Caco-2 (cell line): ENCODE measurements around the gene KRT78. TPM values are rescaled to one million over a fixed set of nuclear protein-coding genes. Genes with fewer than 3 reads are reported as not detected.

ENCODE experiments used
- BruUV-seq: library from RNA; stranded (reverse); fragments of 400-500 nt; replicated peaks from 2 replicates; lab custom pipeline; 2021; lab: Mats Ljungman, UMichigan
- CTCF ChIA-PET: fragments of 300-600 bp; sonication (Branson Sonifier 250); formaldehyde crosslinking; loops from one replicate; lab custom pipeline; 2022; ENCODE audit warnings: antibody characterized with exemption; lab: Charles Lee
- POLR2A ChIA-PET: fragments of 300-600 bp; sonication (Branson Sonifier 250); formaldehyde crosslinking; loops from one replicate; lab custom pipeline; 2022; ENCODE audit warnings: antibody characterized with exemption; lab: Charles Lee
- DNase-seq, 2 experiments: peaks; one replicate each; pipeline versions ENCODE4 v3.0.0 to v3.0.0-alpha.2; 2020 to 2022
- H3K27me3 ChIP-seq: replicated peaks from 2 replicates; pipeline ENCODE4 v1.6.0; 2011; ENCODE audit warnings: low read length; ENCODE audit not compliant: control insufficient read depth, insufficient read depth
- H3K36me3 ChIP-seq: 2 replicates; pipeline ENCODE4 v1.5.1; 2011; ENCODE audit warnings: low read length; ENCODE audit not compliant: control insufficient read depth, insufficient read depth
- H3K4me1 ChIP-seq: fragments of 250-450 bp; sonication (Bioruptor Pico); 2 replicates; pipeline ENCODE4 v1.5.1; 2020; ENCODE audit warnings: mild to moderate bottlenecking
- H3K4me3 ChIP-seq: 2 replicates; pipeline ENCODE4 v1.5.1; 2011; ENCODE audit warnings: low read depth, mild to moderate bottlenecking, control low read depth, low read length
- H3K9me3 ChIP-seq: fragments of 250-450 bp; sonication (Bioruptor Pico); 2 replicates; pipeline ENCODE4 v1.5.1; 2020; ENCODE audit warnings: mild to moderate bottlenecking, moderate library complexity
- H3K27ac Mint-ChIP-seq: one replicate; pipeline ENCODE4 v1.8.0; 2022; ENCODE audit warnings: mixed read lengths; ENCODE audit not compliant: unreplicated experiment
- H3K27me3 Mint-ChIP-seq: one replicate; pipeline ENCODE4 v1.8.0; 2022; ENCODE audit warnings: mixed read lengths; ENCODE audit not compliant: insufficient read depth, unreplicated experiment
- H3K36me3 Mint-ChIP-seq: one replicate; pipeline ENCODE4 v1.8.0; 2022; ENCODE audit warnings: mild to moderate bottlenecking, mixed read lengths; ENCODE audit not compliant: insufficient read depth, unreplicated experiment
- H3K4me1 Mint-ChIP-seq: one replicate; pipeline ENCODE4 v1.8.0; 2022; ENCODE audit warnings: low read depth, mixed read lengths; ENCODE audit not compliant: unreplicated experiment
- H3K4me3 Mint-ChIP-seq: one replicate; pipeline ENCODE4 v1.8.0; 2022; ENCODE audit warnings: mild to moderate bottlenecking, moderate library complexity, mixed read lengths; ENCODE audit not compliant: unreplicated experiment
- H3K9me3 Mint-ChIP-seq: one replicate; pipeline ENCODE4 v1.8.0; 2022; ENCODE audit warnings: mixed read lengths; ENCODE audit not compliant: unreplicated experiment
- intact Hi-C: fragments of 100-400 bp; cut with micrococcal nuclease; formaldehyde crosslinking; loops from one replicate; pipeline ENCODE4 v1.10.0; 2022; ENCODE audit not compliant: unreplicated experiment
- total RNA-seq: library from RNA; stranded (reverse); gene quantifications from 2 replicates; pipeline ENCODE4 v1.2.3, GENCODE V29; 2022
- TF ChIP-seq, protein P1 (sequence below), 2 experiments: fragments of 200-600 bp in 1 of 2; IDR thresholded peaks; 1 replicate in 1 of 2; 2 replicates in 1 of 2; pipeline versions ENCODE4 v1.5.1 to v1.8.0; 2011 to 2022; ENCODE audit warnings: antibody characterized with exemption in 1 of 2, control low read depth in 1 of 2, inconsistent platforms in 1 of 2, low read depth in 1 of 2, low read length in 1 of 2, mild to moderate bottlenecking in 1 of 2, moderate library complexity in 1 of 2; ENCODE audit not compliant: insufficient read depth in 1 of 2, severe bottlenecking in 1 of 2, unreplicated experiment in 1 of 2

Gene KRT78
- total RNA-seq, 1 experiment from 2014 or later: not detected

DNA sequence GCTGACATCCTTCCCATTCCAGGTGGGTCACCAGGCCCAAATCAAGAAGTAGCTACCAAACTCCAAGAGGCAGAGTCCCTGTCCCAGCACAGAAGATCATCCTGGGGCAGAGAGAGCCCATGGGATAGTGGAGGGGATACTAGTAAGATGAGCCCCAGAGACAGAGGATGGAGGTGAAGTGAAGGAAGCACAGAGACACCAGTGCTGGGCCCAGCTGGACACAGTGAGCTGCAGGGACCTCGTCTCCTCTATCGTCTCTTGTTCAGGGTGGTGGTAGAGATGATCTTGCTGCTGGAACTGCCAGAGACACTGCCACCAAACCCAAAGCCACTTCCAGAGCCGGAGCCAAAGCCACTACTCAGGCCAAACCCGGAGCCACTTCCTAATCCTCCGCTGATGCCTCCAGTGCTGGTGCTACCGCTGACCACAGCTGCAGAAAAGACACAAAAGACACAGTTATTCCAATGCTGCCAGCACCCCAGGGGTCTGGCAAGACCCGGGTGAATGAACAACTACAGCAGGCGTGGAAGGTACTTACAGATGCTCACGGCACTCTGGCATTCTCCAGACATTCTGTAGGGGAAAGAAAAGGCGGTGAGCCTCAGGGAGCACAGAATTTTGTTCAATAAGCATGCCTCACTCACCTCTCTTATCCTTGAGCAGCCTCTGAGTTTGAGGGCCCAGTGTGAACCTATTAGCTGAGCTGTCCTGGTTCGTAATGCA lies 41.8 kb downstream of the KRT78 start:
- peaks cover 10% of the 10 kb centered on the region for H3K9me3 Mint-ChIP-seq
- H3K4me3 Mint-ChIP-seq: no peak overlapping the region
- no TSS peak for BruUV-seq
- TF ChIP-seq, protein P1, sequence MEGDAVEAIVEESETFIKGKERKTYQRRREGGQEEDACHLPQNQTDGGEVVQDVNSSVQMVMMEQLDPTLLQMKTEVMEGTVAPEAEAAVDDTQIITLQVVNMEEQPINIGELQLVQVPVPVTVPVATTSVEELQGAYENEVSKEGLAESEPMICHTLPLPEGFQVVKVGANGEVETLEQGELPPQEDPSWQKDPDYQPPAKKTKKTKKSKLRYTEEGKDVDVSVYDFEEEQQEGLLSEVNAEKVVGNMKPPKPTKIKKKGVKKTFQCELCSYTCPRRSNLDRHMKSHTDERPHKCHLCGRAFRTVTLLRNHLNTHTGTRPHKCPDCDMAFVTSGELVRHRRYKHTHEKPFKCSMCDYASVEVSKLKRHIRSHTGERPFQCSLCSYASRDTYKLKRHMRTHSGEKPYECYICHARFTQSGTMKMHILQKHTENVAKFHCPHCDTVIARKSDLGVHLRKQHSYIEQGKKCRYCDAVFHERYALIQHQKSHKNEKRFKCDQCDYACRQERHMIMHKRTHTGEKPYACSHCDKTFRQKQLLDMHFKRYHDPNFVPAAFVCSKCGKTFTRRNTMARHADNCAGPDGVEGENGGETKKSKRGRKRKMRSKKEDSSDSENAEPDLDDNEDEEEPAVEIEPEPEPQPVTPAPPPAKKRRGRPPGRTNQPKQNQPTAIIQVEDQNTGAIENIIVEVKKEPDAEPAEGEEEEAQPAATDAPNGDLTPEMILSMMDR (IDR thresholded peaks at IDR 0.05; ENCODE audit: insufficient read depth in 1 of 2, low read depth in 1 of 2, low read length in 1 of 2, severe bottlenecking in 1 of 2, unreplicated experiment in 1 of 2): no peak
- no peaks in the 10 kb centered on the region for H3K36me3 Mint-ChIP-seq
- H3K27ac Mint-ChIP-seq: no peak overlapping the region
- CTCF ChIA-PET: no interaction called here
- H3K9me3 ChIP-seq: no peaks in the 10 kb centered on the region
- no peaks in the 10 kb centered on the region for H3K27me3 ChIP-seq
- H3K4me1 ChIP-seq: no peaks in the 10 kb centered on the region
- DNase-seq: no peak
- H3K27me3 Mint-ChIP-seq: no peaks in the 10 kb centered on the region
- POLR2A ChIA-PET: no interaction called here
- no peak overlapping the region for H3K4me3 ChIP-seq
- no peaks in the 10 kb centered on the region for H3K4me1 Mint-ChIP-seq
- no peaks in the 10 kb centered on the region for H3K36me3 ChIP-seq
- intact Hi-C loops: no loop called here

DNA sequence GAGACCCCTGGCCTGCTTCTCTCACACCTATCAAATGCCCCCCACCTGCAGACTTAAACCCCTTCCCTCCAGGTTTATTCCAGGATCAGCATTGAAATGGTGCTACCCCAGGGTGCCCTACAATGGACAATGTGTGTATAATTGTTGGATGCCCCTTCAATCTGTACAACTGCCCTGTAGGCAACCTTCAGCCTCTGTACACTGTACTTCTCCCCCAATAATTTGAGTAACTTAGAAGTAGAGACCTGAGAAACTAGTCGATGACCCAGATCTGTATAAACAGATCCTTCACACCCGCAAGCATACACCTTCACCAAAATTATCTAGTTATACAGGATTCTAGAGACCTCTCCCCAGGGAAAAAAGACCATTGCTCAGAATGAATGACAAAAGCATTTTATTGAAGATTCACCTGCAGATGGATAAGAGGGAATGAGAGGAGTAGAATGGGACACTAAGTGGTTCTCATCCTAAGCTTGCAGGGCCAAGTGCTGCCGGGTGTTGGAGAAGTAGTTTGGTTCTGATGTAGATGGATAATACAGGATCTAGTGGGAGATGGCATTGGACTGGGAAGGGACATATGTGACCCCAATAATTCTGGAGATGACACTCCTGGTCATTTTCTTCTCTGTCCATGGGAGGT lies 42.5 kb downstream of the KRT78 start:
- POLR2A ChIA-PET: no interaction called here

DNA sequence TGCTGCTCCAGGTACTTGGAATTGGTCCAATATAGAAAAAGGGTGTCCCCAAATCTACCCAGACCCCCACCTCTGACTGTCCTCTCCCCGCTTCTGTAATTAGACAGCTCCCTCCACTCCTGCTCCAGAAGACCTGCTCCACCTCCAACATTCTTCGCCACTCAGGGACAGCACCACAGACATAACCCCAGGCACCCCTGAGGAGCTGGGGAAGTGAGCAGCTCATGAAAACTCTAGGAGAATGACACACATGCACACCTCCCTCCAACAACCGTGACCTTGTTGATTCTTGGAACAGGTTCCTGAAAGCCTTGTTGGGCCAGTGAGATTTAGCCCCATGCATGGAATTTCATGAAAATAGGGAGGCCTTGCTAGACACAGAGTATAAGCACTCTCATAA lies 43.1 kb downstream of the KRT78 start:
- Histone ChIP-seq H3K27me3 (no peaks in the 10 kb centered on the region), H3K9me3 (no peaks in the 10 kb centered on the region), H3K36me3 (no peaks in the 10 kb centered on the region), H3K4me3 (no peak overlapping the region), H3K4me1 (0 out of 2 replicates have a peak, but pooled peaks cover under 1% of the 10 kb centered on the region)
- no peak for DNase-seq
- Mint-ChIP-seq H3K27me3 (no peaks in the 10 kb centered on the region), H3K4me1 (peaks cover 10% of the 10 kb centered on the region), H3K36me3 (no peaks in the 10 kb centered on the region), H3K4me3 (no peak overlapping the region), H3K27ac (no peak overlapping the region), H3K9me3 (peaks cover 10% of the 10 kb centered on the region)
- BruUV-seq: no TSS peak
- POLR2A ChIA-PET: no interaction called here
- TF ChIP-seq, protein P1 (IDR thresholded peaks at IDR 0.05; ENCODE audit: insufficient read depth in 1 of 2, low read depth in 1 of 2, low read length in 1 of 2, severe bottlenecking in 1 of 2, unreplicated experiment in 1 of 2): no peak
- intact Hi-C loops: no loop called here
- CTCF ChIA-PET: interaction anchor here (1.2 kb wide), 1 partner anchor 65 kb away, joined by 3 read pairs; no protein-coding TSS in a partner anchor

More for the DNA sequence above, 42.5 kb downstream of the KRT78 start:
- Histone ChIP-seq H3K4me1 (no peaks in the 10 kb centered on the region), H3K27me3 (no peaks in the 10 kb centered on the region), H3K4me3 (no peak overlapping the region), H3K9me3 (no peaks in the 10 kb centered on the region), H3K36me3 (no peaks in the 10 kb centered on the region)
- Mint-ChIP-seq H3K4me3 (no peak overlapping the region), H3K9me3 (peaks cover 10% of the 10 kb centered on the region), H3K27me3 (no peaks in the 10 kb centered on the region), H3K27ac (no peak overlapping the region), H3K4me1 (peaks cover 6% of the 10 kb centered on the region), H3K36me3 (no peaks in the 10 kb centered on the region)
- intact Hi-C loops: no loop called here
- DNase-seq: no peak
- TF ChIP-seq, protein P1 (IDR thresholded peaks at IDR 0.05; ENCODE audit: insufficient read depth in 1 of 2, low read depth in 1 of 2, low read length in 1 of 2, severe bottlenecking in 1 of 2, unreplicated experiment in 1 of 2): no peak
- BruUV-seq: no TSS peak
- CTCF ChIA-PET: interaction anchor here (1.2 kb wide), 1 partner anchor 64 kb away, joined by 3 read pairs; no protein-coding TSS in a partner anchor
